ENCODE measurements around the gene MPZL1. TPM values are rescaled to one million over a fixed set of nuclear protein-coding genes. Genes with fewer than 3 reads are reported as not detected.
A peak's percentile ranks its signal among the peaks of the same experiment; 100 is the strongest.
"Not testable (repeated sequence)": the region's sequence is repeated elsewhere in the genome, so short reads cannot be mapped to it uniquely, and the experiment has no call there.

Gene MPZL1
- total RNA-seq, 1 donor from 2014 or later = 85.1 TPM

- no peak for DNase-seq (ENCODE audit: low read depth in 2 of 2)
Observed at GRCh38 chr1:167718914-167719691, 2.7 kb upstream of the MPZL1 start.

DNA sequence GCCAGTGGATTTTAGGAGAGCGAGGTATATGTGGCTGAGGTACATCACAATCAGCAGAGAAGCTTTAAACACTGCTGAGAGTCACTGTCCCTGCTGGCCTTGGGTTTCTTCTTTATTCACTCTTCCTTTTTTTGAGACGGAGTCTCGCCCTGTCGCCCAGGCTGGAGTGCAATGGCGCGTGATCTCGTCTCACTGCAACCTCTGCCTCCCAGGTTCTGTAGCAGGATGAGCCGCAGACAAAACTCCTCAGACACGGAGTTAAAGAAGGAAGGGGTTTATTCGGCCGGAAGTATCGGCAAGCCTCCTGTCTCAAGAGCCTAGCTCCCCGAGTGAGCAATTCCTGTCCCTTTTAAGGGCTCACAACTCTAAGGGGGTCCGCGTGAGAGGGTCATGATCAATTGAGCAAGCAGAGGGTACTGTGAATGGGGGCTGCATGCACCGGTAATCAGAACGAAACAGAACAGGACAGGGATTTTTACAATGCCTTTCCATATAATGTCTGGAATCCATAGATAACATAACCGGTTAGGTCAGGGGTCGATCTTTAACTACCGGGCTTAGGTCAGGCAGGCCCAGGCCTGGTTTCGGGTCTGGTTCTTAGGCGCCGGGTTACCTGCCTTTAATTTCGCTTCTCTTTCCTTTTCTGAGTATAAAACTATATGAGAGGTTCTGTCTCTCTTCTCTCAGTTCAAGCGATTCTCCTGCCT, 1.9 kb upstream of the MPZL1 start:
- not testable (repeated sequence) for DNase-seq (ENCODE audit: low read depth in 2 of 2)

DNA sequence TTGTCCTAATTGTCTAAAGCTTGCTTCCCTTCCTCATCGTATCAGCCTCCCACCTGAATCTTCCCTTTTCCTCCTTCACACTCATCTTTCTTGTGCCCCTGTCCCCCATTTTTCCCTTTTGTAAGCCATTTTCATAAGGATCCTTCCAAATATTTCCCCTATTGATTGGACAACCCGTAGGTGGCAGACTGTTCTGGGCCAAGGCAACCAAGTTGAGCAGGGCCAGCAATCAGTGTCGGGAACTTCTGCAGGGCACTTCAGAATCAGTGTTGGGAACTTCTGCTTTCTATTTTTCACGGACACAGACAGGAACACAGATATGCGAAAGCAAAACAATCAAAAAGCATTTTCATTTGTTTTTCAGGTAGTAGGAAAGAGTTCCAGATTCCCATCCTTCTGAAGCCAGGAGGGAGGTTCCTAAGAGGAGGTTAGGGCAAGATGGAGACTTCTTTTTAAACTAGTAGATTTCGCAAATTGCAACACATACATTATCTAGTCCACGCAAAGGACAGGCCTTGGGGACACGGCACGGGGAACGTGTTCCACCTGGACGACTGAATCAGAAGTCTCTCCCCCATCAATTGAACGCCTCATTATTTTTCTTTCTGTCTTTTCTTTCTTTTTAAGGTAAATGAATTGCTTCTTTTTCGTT, 691 bp upstream of the MPZL1 start:
- DNase-seq (ENCODE audit: low read depth in 2 of 2) = peak; percentile 63 to 75

GRCh38 chr1:167722152-167722869, 529 bp downstream of the MPZL1 start:
- peak; percentile 36 to 48 for DNase-seq (ENCODE audit: low read depth in 2 of 2)

DNA sequence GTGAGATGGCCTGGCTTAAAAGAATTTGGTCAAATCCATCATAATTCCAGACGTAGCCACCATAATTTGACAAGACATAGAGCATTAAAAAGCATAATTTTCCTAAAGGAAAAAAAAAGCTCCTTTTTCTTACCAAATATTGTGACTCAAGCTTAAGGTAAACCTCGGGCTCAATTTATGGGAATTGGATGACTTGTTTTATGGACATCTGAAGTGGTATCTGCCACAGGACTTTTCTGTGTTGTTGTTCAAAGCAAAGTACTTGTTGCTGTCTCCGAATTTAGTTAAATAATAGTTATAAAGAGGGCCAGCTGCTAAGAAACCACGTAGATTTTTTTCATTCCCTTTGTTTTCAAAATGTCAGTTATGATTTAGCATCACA, 1.1 kb downstream of the MPZL1 start:
- peak in 1 of 2 donors; percentile 12 for DNase-seq (ENCODE audit: low read depth in 2 of 2)

DNA sequence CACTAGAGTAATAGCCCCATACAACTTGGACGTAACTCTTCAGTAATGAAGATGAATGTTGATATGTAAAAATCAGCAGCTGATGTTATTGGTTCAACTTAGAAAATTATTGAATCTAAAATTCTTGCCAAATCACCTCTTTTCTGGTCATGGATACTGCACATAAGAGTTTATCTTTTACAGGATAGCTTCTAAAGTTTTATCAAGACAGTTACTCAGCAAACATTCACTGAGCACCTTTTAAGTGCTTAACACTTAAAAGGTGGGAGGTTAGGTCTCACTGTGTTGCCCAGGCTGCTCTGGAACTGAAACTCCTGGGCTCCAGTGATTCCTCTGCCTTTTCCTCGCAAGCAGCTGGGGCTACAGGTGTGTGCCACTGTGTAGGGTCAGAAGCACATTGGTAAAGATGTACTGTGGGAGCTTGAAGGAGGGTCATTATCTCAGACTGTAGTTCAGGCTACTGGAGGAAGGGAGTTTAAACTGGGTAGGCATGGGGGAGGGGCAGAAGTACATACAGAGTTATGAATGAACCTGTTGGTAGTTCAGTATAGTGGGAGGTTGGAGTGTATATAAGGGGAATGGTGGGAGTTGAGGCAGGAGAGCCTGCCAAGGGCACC, 2.0 kb downstream of the MPZL1 start:
- DNase-seq (ENCODE audit: low read depth in 2 of 2) = peak in 1 of 2 donors; percentile 6

DNA sequence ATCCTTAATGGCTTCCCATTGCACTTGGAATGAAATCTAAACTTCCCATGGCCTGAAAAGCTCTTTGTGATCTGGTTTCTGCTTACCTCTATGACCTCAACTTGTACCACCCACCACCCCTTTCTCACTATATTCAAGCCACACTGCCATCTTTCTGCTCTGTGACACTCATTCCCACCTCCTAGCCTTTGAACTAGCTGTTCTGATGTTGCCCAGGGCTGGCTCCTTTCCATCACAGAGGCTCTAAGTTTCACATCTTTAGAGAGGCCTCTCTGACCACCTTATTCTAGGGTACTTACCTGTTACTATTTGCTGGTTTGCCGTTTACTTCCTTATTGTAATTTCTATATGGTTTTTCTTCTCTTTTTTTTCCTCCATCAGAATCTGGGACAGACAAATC, 4.2 kb downstream of the MPZL1 start:
- DNase-seq (ENCODE audit: low read depth in 2 of 2) = no peak

DNA sequence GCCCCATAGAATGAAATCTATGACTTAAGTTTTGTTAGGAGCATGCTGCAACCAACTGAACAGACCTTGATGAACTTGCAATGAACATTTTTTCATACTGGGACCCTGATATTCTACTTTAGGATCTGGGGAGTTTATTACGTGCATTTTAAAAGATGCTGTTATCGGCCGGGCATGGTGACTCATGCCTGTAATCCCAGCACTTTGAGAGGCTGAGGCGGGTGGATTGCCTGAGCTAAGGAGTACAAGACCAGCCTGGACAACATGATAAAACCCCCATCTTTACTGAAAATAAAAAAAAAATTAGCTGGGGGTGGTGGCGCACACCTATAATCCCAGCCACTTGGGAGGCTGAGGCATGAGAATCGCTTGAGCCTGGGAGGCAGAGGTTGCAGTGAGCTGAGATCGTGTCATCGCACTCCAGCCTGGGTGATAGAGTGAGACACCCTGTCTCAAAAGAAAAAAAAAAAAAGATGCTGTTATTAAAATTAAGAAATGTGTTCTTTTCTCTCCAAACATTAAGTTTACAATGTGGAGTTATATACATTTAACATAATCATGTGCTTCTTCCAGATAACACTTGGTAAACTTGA, 7.1 kb downstream of the MPZL1 start:
- DNase-seq (ENCODE audit: low read depth in 2 of 2) = no peak

- no peak for DNase-seq (ENCODE audit: low read depth in 2 of 2)
Observed at GRCh38 chr1:167734227-167734626, 12.4 kb downstream of the MPZL1 start.

GRCh38 chr1:167734841-167735240, 13.1 kb downstream of the MPZL1 start:
- DNase-seq (ENCODE audit: low read depth in 2 of 2) = no peak

- no peak for DNase-seq (ENCODE audit: low read depth in 2 of 2)
Observed at GRCh38 chr1:167737169-167737568, 15.4 kb downstream of the MPZL1 start.

DNA sequence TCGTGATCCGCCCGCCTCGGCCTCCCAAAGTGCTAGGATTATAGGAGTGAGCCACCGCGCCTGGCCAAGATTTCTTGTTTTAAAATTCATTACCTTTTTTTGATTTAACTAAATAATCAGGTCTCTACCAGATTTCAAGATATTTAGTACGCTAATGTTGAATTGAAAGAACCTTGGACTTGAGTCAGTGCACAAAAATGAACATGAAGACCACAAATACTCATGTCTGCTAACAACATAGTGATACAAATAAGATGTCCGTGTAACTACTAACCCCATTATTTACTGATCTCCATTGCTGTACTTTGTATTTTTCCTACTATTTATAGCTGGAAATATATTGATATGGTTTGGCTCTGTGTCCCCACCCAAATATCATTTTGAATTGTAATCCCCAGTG, 16.4 kb downstream of the MPZL1 start:
- no peak for DNase-seq (ENCODE audit: low read depth in 2 of 2)

- DNase-seq (ENCODE audit: low read depth in 2 of 2) = peak in 1 of 2 donors; percentile 24
Observed at GRCh38 chr1:167739752-167740151, 18.0 kb downstream of the MPZL1 start.

GRCh38 chr1:167741103-167741502, 19.3 kb downstream of the MPZL1 start:
- DNase-seq (ENCODE audit: low read depth in 2 of 2) = not testable (repeated sequence)

GRCh38 chr1:167742392-167743057, 20.7 kb downstream of the MPZL1 start:
- DNase-seq (ENCODE audit: low read depth in 2 of 2) = not testable (repeated sequence)

DNA sequence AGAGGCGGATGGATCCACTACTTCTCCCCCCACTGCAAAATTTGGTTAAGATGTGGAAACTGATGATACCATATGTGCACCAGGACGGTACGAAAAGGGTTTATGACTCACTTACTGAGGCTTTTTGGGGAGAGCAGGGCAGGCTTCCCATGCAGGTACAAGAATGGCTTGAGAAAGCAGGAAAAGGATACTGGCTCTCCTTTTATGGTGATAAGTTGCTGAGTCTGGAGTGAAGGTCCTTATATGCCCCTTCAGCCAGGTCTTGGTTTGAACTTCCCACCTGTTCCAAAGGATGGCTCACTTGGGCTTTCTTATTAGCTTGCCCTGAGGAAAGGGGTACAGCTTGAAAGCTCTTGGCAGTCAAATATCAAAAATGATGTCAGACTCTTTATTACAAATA, 23.1 kb downstream of the MPZL1 start:
- DNase-seq (ENCODE audit: low read depth in 2 of 2) = no peak

DNA sequence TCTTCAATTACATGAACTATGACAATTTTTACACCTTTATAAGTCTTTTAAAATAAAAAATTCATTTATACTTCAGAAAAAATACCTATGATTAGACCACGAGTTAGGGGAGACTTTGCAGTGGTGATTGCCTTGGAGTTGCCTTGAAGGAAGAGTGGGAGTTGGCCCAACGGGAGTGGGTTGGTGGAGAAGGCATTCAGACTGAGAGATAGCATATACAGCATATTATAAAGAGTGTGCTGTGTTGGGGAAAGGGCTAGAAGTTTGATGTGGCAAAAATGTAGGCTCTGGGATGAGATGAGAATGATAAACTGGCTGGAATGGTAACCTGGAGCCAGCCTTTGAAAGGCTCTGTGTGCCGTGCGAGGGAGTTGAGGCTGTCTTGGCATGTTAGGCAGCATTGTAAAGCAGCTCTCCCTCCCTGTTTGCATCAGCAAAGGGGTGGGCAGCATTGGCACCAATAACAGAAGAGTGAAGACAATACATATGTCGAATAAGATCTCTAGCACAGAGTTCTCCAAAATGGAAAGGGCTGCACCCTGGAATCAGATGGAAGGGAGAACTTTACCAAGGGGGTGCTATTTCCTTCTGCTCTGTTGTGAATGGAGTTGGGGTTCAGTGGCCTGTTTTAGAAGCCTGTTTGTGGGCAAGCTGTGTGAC, 24.4 kb downstream of the MPZL1 start:
- DNase-seq (ENCODE audit: low read depth in 2 of 2) = no peak

- no peak for DNase-seq (ENCODE audit: low read depth in 2 of 2)
Observed at GRCh38 chr1:167746988-167747655, 25.3 kb downstream of the MPZL1 start.

GRCh38 chr1:167747988-167748387, 26.2 kb downstream of the MPZL1 start:
- peak in 1 of 2 donors; percentile 4 for DNase-seq (ENCODE audit: low read depth in 2 of 2)

Measured in lung microvascular endothelial cell (primary cell).